ENCODE data around the gene SHKBP1. TPM values are rescaled to one million over a fixed set of nuclear protein-coding genes. Genes with fewer than 3 reads are reported as not detected.
"Not testable (repeated sequence)": the region's sequence is repeated elsewhere in the genome, so short reads cannot be mapped to it uniquely, and the experiment has no call there.

Gene SHKBP1
- total RNA-seq, 4 donors from 2014 or later = 37.0 to 87.5 (median 47.8) TPM

DNA sequence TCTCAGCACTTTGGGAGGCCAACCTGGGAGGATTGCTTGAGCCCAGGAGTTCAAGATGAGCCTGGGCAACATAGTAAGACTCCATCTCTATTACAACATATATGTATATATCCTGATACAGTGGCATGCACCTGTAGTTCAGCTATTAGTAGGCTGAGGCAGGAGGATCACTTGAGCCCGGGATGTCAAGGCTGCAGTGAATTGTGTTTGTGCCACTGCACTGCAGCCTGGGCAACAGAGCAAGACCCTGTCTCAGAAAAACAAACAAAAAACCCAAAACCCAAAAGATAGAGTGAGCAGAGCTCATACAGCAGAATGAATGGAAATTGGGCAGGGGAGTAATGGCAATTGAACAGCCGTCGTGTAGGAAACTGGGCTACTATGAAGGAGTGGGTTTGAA, 17.3 kb upstream of the SHKBP1 start:
- ATAC-seq (ENCODE audit: low FRiP score) = no peak
- DNase-seq (ENCODE audit: low spot score) = no peak
- TF ChIP-seq, protein P1, sequence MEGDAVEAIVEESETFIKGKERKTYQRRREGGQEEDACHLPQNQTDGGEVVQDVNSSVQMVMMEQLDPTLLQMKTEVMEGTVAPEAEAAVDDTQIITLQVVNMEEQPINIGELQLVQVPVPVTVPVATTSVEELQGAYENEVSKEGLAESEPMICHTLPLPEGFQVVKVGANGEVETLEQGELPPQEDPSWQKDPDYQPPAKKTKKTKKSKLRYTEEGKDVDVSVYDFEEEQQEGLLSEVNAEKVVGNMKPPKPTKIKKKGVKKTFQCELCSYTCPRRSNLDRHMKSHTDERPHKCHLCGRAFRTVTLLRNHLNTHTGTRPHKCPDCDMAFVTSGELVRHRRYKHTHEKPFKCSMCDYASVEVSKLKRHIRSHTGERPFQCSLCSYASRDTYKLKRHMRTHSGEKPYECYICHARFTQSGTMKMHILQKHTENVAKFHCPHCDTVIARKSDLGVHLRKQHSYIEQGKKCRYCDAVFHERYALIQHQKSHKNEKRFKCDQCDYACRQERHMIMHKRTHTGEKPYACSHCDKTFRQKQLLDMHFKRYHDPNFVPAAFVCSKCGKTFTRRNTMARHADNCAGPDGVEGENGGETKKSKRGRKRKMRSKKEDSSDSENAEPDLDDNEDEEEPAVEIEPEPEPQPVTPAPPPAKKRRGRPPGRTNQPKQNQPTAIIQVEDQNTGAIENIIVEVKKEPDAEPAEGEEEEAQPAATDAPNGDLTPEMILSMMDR (IDR thresholded peaks at IDR 0.05) = no peak

DNA sequence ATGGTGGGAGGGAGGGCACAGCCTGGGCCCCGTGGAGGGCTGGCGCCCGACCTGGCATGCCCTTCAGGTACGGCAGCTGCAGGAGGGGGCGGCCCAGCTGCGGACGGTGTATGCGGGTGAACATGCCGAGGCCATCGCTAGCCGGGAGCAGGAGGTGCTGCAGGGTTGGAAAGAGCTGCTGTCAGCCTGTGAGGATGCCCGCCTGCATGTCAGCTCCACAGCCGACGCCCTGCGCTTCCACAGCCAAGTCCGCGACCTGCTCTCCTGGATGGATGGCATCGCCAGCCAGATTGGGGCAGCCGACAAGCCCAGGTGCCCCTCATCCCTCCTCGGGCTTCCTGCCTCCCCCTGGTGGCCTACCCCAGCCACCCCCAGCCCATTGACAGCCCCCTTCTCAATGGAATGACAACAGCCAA, 16.6 kb upstream of the SHKBP1 start:
- no peak for DNase-seq (ENCODE audit: low spot score)
- ATAC-seq (ENCODE audit: low FRiP score) = no peak
- TF ChIP-seq, protein P1 (IDR thresholded peaks at IDR 0.05) = no peak

DNA sequence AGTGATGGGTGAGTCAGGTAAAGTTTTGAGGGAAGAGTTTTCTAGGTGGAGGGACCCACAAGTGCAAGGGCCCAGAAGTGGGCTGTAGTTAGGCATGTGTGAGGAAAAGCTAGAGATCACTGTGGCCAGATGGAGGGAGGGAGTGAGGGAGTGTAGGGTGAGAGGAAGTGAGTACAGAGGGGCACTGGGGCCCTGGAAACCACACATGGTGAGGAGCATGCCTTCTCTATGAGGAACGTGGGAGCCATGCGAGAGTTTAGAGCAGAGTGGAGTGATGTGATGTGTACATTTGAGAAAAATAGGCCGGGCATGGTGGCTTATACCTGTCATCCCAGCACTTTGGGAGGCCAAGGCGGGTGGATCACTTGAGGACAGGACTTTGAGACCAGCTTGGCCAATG, 14.7 kb upstream of the SHKBP1 start:
- DNase-seq (ENCODE audit: low spot score) (no peak), ATAC-seq (ENCODE audit: low FRiP score) (no peak)
- TF ChIP-seq, protein P1 (IDR thresholded peaks at IDR 0.05) = no peak

DNA sequence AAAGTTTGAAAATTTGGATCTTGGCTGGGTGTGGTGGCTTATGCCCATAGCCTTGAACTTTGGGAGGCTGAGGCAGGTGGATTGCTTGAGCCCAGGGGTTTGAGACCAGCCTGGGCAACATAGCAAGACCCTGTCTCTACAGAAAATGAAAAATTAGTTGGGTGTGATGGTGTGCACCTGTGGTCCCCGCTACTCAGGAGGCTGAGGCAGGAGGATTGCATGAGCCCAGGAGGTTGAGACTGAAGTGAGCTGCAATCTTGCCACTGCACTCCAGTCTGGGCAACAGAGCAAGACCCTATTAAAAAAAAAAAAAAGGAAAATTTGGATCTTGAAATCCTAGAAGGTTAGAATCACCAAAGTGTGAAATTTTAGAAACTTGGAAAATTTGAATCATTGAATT, 12.1 kb upstream of the SHKBP1 start:
- not testable (repeated sequence) for ATAC-seq (ENCODE audit: low FRiP score); DNase-seq (ENCODE audit: low spot score)

DNA sequence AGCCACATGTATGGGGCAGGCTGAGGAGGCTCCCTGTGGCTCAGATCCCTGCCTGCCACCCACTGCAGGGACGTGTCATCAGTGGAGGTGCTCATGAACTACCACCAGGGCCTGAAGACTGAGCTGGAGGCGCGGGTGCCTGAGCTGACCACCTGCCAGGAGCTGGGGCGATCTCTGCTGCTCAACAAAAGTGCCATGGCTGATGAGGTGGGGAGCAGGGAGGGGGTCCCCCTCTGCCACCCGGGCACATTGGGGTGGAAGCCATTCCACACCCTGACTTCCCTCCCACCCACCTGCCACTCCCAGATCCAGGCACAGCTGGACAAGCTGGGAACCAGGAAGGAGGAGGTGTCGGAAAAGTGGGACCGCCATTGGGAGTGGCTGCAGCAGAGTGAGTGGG, 11.3 kb upstream of the SHKBP1 start:
- ATAC-seq (ENCODE audit: low FRiP score) (no peak), DNase-seq (ENCODE audit: low spot score) (no peak)
- TF ChIP-seq, protein P1 (IDR thresholded peaks at IDR 0.05) = no peak

DNA sequence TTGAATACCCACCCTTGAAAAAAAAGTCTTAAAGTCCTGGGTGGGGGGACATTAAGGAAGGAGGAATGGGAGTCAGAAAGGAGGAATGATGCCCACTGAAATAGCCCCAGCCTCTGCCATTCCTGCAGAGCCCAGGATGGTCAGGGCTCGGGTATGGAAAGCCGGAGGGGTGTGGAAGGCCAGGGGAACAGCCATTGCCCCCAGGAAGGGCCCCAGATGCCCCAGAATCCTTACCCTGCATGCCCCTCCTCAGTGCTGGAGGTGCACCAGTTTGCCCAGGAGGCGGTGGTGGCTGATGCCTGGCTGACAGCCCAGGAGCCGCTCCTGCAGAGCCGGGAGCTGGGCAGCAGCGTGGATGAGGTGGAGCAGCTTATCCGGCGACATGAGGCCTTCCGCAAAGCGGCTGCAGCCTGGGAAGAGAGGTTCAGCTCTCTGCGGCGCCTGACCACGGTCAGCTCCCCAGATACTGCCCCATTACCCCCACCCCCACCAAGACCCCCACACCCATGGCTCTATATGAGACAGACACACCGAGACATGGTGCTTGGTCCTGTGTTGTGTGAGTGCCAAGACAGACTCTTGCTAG, 10.7 kb upstream of the SHKBP1 start:
- TF ChIP-seq, protein P1 (IDR thresholded peaks at IDR 0.05) = no peak
- no peak for DNase-seq (ENCODE audit: low spot score)

GRCh38 chr19:40567040-40567749, 9.5 kb upstream of the SHKBP1 start:
- ATAC-seq (ENCODE audit: low FRiP score) (no peak), DNase-seq (ENCODE audit: low spot score) (no peak)
- TF ChIP-seq, protein P1 (IDR thresholded peaks at IDR 0.05) = no peak

More for the DNA sequence above, 10.7 kb upstream of the SHKBP1 start:
- no peak for ATAC-seq (ENCODE audit: low FRiP score)
